ENCODE results near the gene CSNK2A1. TPM values are rescaled to one million over a fixed set of nuclear protein-coding genes. Genes with fewer than 3 reads are reported as not detected.

Gene CSNK2A1
- total and polyA plus RNA-seq, 2 of the 8 experiments (the other 6 are each of a cell fraction or from before 2014, with no cell fraction given): 117 to 260 TPM

- TF ChIP-seq CHD7 (IDR thresholded peaks at IDR 0.05; ENCODE audit: insufficient replicate concordance, low read length) (no peak), JUN (IDR thresholded peaks at IDR 0.05; ENCODE audit: low read depth, low read length) (no peak), TEAD4 (IDR thresholded peaks at IDR 0.05; ENCODE audit: low read depth, low read length) (no peak)
Measured at GRCh38 chr20:540391-541201, 3.0 kb downstream of the CSNK2A1 start (continued).

Measured in H1 (cell line).